T-helper 2 cell (primary cell): Measurements from ENCODE around the gene THAP2.

Experiments
- DNase-seq, 5 experiments: peaks; one replicate each; pipeline versions ENCODE4 v3.0.0 to v3.0.0-alpha.2; 2012 to 2022

Gene THAP2

DNA sequence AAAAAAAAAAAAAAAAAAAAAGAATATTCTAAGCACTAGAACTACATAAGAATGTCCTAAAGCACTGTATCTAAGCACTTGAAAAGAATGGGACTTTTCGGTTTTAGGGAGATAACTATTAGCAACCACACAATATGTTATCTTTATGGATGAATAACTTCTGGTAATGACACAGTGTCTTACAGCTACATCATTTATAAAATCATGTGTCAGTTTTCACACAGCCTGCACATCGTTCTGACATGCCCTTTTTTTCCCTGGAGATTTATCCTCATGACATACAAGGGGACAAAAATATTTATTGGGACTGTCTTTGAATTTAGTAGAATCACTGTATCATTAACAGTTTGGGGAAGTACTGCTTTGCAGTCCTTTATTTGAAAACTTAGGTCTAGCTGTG is 39.1 kb downstream of the THAP2 start:
- DNase-seq, result no peak

DNA sequence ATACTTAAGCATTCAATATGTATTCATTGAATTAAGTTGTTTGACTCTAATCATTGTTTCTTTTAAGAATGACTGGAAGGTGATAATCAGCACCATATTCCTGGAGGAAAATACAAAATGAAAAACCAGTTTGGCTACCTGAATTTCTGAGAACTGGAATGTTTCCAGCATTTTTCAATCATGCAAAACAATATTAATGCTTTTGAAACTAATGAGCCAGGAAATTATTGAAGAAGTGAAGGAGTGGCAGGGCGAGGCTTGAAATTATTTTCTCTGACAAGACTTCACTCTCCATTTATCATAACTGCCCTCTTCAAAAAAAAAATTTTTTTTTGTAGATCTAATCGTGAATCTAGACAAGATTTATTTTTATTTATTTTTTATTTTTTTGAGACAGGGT is 40.8 kb downstream of the THAP2 start:
- no peak for DNase-seq

DNA sequence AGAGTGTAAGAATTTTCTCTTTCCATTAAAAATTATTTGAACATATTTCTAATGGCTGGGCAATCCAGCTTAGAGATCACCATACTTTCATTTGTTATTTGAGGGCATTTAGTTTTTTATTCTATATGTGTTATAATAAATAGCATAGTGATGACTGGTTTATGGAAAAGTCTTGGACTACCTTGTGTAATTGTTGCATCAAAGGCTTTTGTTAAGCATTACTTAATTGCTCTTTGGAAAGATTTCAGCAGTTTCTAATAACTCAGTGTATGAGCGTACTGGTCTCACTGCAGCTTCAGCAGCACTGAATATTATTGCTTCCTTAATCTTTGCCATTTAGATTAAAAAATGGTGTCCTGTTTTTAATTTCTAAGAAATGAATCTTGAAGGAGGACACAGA is 44.6 kb downstream of the THAP2 start:
- no peak for DNase-seq

DNA sequence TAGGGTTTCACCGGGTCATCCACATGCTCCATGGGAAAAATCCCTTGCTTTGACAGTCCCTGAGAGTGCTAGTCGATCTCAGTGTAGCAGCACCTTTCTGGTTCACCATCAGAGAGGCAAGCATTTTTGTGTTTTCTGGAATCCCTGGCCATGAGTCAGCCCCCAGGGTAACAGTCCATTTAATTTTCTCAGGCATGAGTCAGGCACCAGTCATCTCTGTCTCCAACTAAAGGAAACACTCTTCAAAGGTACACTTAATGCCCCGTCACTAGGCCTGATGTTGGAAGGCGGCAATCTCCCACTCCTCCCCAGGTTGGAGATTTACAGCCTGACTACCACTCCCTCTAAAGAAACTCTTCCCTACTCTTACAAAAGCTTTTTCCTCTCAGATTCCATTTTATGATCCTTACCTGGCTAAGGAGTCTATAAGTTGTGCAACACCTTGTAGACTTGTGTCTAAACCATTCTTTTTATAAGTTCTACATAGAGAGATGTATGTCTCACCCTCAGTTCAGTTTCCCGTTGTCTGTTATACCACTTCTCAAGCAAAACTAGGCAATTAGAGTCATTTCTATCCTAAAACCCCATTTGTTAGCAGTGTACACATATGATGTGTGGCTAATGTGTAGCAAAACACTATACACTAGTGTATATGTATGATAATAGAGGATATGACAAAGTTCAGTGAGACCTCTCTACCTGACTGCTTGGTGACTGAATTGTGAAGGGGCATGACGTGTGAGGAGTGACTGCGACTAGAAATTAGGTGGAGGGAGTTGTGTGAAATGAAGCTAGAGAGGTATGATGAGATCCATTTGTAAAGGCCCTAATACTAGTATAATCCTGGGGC is 46.4 kb downstream of the THAP2 start:
- no peak for DNase-seq

DNA sequence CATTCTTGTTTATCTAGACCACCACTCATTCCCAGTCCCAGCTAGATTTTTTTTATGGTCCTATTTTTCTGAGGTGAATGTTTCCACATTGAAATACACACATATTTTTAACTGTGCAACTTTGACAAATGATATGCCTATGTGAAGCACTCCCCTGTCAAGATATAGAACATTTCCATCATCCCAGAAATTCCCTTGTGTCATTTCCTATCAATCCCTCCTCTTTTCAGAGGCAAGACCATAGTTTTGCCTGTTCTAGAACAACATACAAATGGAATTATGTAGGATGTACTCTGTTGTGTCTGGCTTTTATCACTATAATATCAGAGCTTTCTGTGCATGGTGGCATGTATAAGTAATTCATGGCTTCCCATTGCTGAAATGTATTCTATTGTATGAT is 54.5 kb downstream of the THAP2 start:
- DNase-seq, result no peak

DNA sequence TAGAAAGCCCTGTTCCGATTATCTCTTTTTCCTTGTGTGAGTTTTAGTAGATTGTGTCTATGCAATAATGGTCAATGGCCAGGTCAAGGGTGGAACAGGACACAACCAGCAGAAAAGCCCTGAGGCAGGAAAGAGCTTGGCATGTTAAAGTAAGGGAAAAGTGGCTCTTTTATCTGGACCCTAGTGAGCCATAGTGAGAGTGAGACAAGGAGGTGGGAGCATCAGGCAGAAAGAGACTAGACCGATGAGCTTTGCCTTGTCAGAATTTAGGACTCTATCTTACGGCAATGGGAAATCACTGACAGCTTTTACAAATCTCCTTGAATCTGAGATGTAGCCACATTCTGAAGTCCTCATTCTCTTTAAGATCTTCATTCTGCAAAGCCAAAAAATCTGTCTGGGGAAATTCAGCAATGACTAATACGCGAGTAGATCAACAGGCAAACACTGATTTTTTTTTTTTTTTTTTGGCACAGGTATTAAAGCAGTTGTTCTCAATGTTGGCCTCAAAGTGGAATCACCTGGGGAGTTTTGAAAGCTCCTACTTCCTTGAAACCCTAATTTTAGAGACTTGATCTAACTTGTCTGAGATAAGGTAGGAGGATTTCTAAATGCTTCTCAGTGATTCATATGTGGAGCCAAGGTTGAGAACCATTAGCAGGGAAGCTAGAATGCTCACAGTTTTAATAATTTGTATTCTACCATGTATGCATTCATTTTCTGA is 55.7 kb downstream of the THAP2 start:
- no peak for DNase-seq

DNA sequence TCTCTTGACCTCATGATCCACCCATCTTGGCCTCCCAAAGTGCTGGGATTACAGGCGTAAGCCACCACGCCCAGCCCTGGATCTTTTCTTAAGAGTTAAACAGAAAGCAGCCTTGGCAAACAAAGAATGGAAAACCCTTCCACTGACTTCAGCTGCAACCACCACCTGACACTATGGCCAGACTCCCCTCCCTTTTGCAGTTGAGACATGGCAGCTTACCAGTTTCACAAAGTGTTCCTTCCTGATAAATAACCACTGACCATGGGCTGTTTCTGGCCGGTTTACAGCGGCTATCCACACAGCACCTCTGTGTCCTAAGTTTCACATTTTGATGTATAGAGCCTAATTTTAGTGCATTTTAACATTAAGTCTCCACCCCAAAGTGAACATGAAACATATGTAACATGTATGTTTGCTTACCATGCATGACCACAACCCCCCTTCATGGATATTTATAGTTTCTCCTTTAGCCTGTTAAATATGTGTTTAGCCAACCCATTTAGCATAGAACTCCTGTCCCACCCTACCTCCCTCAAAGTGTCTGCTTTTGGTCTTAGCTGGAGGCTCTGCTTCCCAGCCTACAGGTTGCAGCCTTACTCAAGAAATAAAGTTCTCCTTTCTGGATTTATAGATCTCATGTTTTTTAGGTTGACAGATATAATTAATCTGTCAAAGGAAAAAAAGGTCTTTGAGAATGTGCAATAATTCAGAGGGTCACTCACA is 57.8 kb downstream of the THAP2 start:
- no peak for DNase-seq

DNA sequence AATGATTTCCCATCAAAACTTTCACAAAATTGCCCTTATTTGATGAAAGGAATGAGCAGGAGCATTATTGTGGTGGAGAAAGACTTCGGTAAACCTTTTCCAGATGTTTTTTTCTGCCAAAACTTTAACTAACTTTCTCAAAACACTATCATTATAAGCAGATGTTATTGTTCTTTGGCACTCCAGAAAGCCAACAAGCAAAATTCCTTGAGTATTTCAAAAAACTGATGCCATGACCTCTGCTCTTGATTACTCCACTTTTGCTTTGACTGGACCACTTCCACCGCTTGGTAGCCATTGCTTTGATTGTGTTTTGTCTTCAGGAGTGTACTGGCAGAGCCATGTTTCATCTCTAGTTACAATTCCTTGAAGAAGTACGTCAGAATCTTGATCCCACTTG is 60.9 kb downstream of the THAP2 start:
- no peak for DNase-seq

DNA sequence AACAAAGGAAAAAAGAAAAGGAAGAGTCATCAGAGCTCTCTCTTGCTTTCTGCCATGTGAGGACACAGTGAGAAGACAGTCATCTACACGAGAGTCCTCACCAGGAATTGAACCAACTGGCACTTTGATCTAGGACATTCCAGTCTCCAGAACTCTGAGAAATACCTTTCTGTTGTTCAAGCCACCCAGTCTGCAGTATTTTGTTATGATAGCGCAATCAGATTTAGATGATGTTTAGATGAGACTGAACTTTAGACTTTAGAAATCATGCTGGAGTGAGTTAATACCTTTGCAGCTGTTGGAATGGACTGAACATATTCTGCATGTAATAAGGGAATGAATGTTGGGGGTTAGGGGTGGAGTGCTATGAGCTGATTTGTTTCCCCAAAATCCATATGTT is 62.4 kb downstream of the THAP2 start:
- no peak for DNase-seq

DNA sequence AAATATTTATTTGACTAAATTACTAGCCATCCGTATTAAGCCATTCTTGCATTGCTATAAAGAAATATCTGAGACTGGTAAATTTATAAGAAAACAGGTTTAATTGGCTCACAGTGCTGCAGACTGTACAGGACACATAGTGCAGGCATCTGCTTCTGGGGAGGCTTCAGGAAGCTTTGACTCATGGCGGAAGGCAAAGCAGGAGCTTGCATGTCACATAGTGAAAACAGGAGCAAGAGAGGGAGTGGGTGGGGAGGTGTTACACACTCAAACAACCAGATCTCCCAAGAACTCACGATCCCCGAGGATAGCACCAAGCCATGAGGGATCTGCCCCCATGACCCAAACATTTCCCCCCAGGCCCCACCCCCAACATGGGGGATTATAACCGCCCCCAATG is 63.9 kb downstream of the THAP2 start:
- no peak for DNase-seq
